Kidney (tissue), 14 donors: Measurements from ENCODE around the gene TSKS. TPM values are rescaled to one million over a fixed set of nuclear protein-coding genes. Genes with fewer than 3 reads are reported as not detected.
A peak's percentile ranks its signal among the peaks of the same experiment; 100 is the strongest.

Source experiments
- DNase-seq, 5 donors: peaks; one replicate each; pipeline ENCODE4 v3.0.0-alpha.2; 2013 to 2020
- FAIRE-seq: peaks from 2 replicates; lab custom pipeline; 2012; peaks lifted over from hg19 to GRCh38; lab: Jason Lieb, UNC
- H3K27ac ChIP-seq, 2 donors: one replicate each; pipeline ENCODE4 v1.7.0; 2013; ENCODE audit warnings: low read depth in 2 of 2, low read length in 2 of 2, inconsistent platforms in 1 of 2
- H3K27me3 ChIP-seq: one replicate; pipeline ENCODE4 v1.7.1; 2013; ENCODE audit warnings: low read length, inconsistent platforms; ENCODE audit not compliant: control insufficient read depth, insufficient read depth
- H3K36me3 ChIP-seq, 3 donors: one replicate each; pipeline versions ENCODE4 v1.7.0 to v1.7.1; 2013; ENCODE audit warnings: low read length in 3 of 3, control low read depth in 1 of 3, inconsistent platforms in 1 of 3; ENCODE audit not compliant: insufficient read depth in 3 of 3, control insufficient read depth in 2 of 3
- H3K4me1 ChIP-seq, 3 donors: one replicate each; pipeline versions ENCODE4 v1.7.0 to v1.7.1; 2013; ENCODE audit warnings: low read length in 3 of 3, inconsistent platforms in 1 of 3, low read depth in 1 of 3; ENCODE audit not compliant: control insufficient read depth in 2 of 3, insufficient read depth in 2 of 3
- H3K4me3 ChIP-seq, 3 donors: one replicate each; pipeline versions ENCODE4 v1.7.0 to v1.8.1; 2013; ENCODE audit warnings: low read length in 3 of 3, control low read depth in 1 of 3, inconsistent platforms in 1 of 3
- H3K9ac ChIP-seq, 3 donors: one replicate each; pipeline versions ENCODE4 v1.7.0 to v1.7.1; 2013; ENCODE audit warnings: low read length in 3 of 3, control low read depth in 1 of 3, inconsistent platforms in 1 of 3
- H3K9me3 ChIP-seq, 3 donors: one replicate each; pipeline versions ENCODE4 v1.7.0 to v1.7.1; 2013; ENCODE audit warnings: low read length in 3 of 3, control low read depth in 1 of 3, inconsistent platforms in 1 of 3; ENCODE audit not compliant: control insufficient read depth in 2 of 3, insufficient read depth in 1 of 3
- intact Hi-C: fragments of 100-400 bp; cut with DNase I; formaldehyde crosslinking; loops from one replicate; pipeline ENCODE4 v1.11.1; 2022
- polyA plus RNA-seq: library from polyadenylated mRNA; stranded (reverse); fragments of 350-450 nt; fragmentation: Illumina TruSeq; extraction: RNeasy Lipid Tissue Mini Kit (QIAGEN cat#74804); gene quantifications from one replicate; pipeline ENCODE4 v1.2.3, GENCODE V29; 2014; ENCODE audit warnings: low read depth, low replicate concordance; ENCODE audit not compliant: insufficient read depth
- total RNA-seq: library from RNA; stranded (reverse); fragmentation: NEBNext Ultra II Directional; extraction: Animal tissue kit (Norgen Biotek cat#: 25700); gene quantifications from one replicate; pipeline ENCODE4 v1.2.1, GENCODE V29; 2021
- TF ChIP-seq, protein P1 (sequence below): IDR thresholded peaks from 3 replicates; pipeline ENCODE4 v1.5.1; 2012; ENCODE audit warnings: mild to moderate bottlenecking, moderate library complexity, borderline replicate concordance; ENCODE audit not compliant: insufficient read depth; ENCODE audit errors: extremely low read depth
- donor health status: control.
- donor health status: control.
- donor health status: control.
- donor health status: control.
- donor health status: control.
- donor health status: DM: yes; HTN: yes; CAD: no.
- donor health status: Normal renal cell carcinoma (clear cell type).

The TSKS gene
- total and polyA plus RNA-seq, 2 donors from 2014 or later = 0.47 to 0.50 TPM

DNA sequence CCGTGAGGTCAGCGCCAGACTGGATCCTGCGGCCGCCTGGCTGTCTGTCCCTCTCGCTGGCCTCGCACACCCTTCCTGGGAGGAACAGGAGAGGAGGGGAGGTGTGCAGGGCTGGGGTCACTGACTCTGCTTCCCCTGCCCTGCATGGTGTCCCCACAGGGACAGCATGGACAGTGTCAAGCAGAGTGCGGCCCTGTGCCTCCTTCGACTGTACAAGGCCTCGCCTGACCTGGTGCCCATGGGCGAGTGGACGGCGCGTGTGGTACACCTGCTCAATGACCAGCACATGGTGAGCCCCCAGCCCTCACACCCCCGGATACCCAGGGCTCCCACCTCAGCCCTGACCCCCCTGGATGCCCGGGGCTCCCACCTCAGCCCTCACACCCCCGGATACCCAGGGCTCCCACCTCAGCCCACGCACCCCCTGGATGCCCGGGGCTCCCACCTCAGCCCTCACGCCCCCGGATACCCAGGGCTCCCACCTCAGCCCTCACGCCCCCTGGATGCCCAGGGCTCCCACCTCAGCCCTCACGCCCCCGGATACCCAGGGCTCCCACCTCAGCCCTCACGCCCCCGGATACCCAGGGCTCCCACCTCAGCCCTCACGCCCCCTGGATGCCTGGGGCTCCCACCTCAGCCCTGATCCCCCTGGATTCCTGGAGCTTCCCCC is 28.8 kb upstream of the TSKS start:
- H3K4me1 ChIP-seq = peaks cover 0 to 3% (median 0%) of the 10 kb centered on the region in 3 donors
- intact Hi-C loops = no loop called here
- DNase-seq = peak in 1 of 5 donors; percentile 67
- H3K27me3 ChIP-seq = no peaks in the 10 kb centered on the region
- H3K36me3 ChIP-seq = peaks cover 11 to 35% (median 32%) of the 10 kb centered on the region in 3 donors
- no peak overlapping the region for H3K9ac ChIP-seq
- no peak for FAIRE-seq
- H3K4me3 ChIP-seq = no peak overlapping the region
- no peak overlapping the region for H3K27ac ChIP-seq
- H3K9me3 ChIP-seq = no peaks in the 10 kb centered on the region
- TF ChIP-seq, protein P1, sequence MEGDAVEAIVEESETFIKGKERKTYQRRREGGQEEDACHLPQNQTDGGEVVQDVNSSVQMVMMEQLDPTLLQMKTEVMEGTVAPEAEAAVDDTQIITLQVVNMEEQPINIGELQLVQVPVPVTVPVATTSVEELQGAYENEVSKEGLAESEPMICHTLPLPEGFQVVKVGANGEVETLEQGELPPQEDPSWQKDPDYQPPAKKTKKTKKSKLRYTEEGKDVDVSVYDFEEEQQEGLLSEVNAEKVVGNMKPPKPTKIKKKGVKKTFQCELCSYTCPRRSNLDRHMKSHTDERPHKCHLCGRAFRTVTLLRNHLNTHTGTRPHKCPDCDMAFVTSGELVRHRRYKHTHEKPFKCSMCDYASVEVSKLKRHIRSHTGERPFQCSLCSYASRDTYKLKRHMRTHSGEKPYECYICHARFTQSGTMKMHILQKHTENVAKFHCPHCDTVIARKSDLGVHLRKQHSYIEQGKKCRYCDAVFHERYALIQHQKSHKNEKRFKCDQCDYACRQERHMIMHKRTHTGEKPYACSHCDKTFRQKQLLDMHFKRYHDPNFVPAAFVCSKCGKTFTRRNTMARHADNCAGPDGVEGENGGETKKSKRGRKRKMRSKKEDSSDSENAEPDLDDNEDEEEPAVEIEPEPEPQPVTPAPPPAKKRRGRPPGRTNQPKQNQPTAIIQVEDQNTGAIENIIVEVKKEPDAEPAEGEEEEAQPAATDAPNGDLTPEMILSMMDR = no peak

DNA sequence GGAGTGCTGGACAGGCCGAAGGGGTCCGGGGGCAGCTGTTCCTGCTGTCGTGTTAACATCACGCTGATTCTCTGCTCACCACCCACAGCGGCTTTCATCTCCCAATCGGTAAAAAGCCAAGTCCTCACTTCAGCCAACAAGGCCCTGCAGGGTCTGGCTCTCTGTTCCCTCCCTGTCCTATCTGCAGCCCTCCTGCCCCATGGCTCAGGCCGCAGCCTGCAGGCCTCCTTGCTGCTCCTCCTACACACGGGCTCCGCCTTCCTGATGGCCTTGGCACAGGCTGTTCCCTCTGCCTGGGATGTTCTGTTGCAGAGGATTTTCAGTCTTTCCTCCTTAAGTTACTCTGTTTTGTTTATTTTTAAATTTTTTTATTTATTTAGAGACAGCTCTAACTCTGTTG is 27.8 kb upstream of the TSKS start:
- Histone ChIP-seq H3K27me3 (no peaks in the 10 kb centered on the region), H3K9ac (no peak overlapping the region), H3K27ac (no peak overlapping the region), H3K36me3 (peaks cover 4 to 25% (median 22%) of the 10 kb centered on the region in 3 donors), H3K4me1 (peaks cover 0 to 3% (median 0%) of the 10 kb centered on the region in 3 donors), H3K4me3 (no peak overlapping the region), H3K9me3 (no peaks in the 10 kb centered on the region)
- TF ChIP-seq, protein P1 = no peak
- no peak for FAIRE-seq
- intact Hi-C loops = no loop called here
- peak in 1 of 5 donors; percentile 92 for DNase-seq

DNA sequence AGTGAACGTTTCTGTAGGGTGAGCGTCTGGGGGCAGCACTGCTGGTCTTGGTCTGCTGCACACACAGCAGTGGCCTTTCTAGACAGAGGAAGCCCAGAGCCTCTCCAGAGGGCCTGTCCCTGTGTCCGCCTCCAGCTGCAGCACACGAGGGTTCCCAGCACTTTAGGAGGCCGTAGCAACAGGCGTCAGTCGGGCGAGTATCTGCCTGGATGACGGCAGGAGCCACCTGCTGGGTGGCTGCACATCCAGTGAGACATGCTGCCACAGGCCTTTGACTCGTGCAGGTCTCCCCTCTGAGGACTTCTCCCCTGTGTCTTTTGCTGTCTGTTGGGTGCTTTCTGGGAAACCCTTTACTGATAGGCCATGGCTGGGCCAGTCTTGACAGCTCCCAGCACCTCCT is 25.8 kb upstream of the TSKS start:
- Histone ChIP-seq H3K4me3 (no peak overlapping the region), H3K9ac (no peak overlapping the region), H3K27me3 (no peaks in the 10 kb centered on the region), H3K9me3 (no peaks in the 10 kb centered on the region), H3K27ac (no peak overlapping the region), H3K4me1 (peaks cover 0 to 3% (median 0%) of the 10 kb centered on the region in 3 donors), H3K36me3 (peaks cover 0 to 17% (median 7%) of the 10 kb centered on the region in 3 donors)
- DNase-seq = peak in 1 of 5 donors; percentile 37
- intact Hi-C loops = no loop called here
- FAIRE-seq = no peak
- TF ChIP-seq, protein P1 = no peak

DNA sequence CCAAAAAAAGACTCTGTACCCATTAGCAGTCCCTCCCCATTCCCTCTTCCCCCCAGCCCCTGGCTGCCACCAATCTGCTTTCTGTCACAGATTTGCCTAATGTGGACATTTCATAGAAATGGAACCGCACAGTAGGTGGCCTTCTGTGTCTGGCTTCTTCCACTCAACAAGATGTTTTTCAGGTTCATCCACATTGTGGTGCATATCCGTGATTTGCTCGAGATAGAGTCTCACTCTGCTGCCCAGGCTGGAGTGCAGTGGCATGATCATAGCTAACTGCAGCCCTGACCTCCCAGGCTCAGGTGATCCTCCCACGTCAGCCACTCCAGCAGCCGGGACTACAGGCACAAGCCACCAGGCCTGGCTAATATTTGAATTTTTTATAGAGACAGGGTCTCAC is 24.6 kb upstream of the TSKS start:
- Histone ChIP-seq H3K36me3 (peaks cover 0 to 14% (median 3%) of the 10 kb centered on the region in 3 donors), H3K9ac (no peak overlapping the region), H3K27ac (no peak overlapping the region), H3K9me3 (no peaks in the 10 kb centered on the region), H3K4me1 (peaks cover 0 to 3% (median 0%) of the 10 kb centered on the region in 3 donors), H3K4me3 (no peak overlapping the region), H3K27me3 (no peaks in the 10 kb centered on the region)
- no peak for DNase-seq
- no peak for FAIRE-seq
- TF ChIP-seq, protein P1 = no peak
- intact Hi-C loops = no loop called here
